HepG2 (cell line): ENCODE results near the gene CAMTA2. TPM values are rescaled to one million over a fixed set of nuclear protein-coding genes. Genes with fewer than 3 reads are reported as not detected.
A peak's percentile ranks its signal among the peaks of the same experiment; 100 is the strongest.

ENCODE experiments used
- DMAP1 ChIP-seq: IDR thresholded peaks from 2 replicates; pipeline ENCODE4 v1.6.1; 2016
- KMT2A ChIP-seq: sonication (generic); formaldehyde crosslinking; IDR thresholded peaks from 2 replicates; pipeline ENCODE4 v1.4.0; 2020; ENCODE audit warnings: missing genetic modification reagents
- MAZ ChIP-seq, 2 experiments: sonication (generic) in 1 of 2; formaldehyde crosslinking in 1 of 2; IDR thresholded peaks; 2 replicates each; pipeline versions ENCODE4 v1.5.0 to v1.6.1; 2012 to 2020; ENCODE audit warnings: low read depth in 2 of 2, mild to moderate bottlenecking in 2 of 2, borderline replicate concordance in 1 of 2, improper control_type of control experiment in 1 of 2, low read length in 1 of 2, missing genetic modification reagents in 1 of 2, moderate library complexity in 1 of 2
- MTF1 ChIP-seq: sonication (generic); formaldehyde crosslinking; IDR thresholded peaks from 2 replicates; pipeline ENCODE4 v1.5.0; 2020; ENCODE audit warnings: missing genetic modification reagents
- NFE2L2 ChIP-seq: fragments of 150-350 bp; IDR thresholded peaks from 2 replicates; pipeline ENCODE4 v1.6.1; 2014; ENCODE audit warnings: low read length
- SNAPC2 ChIP-seq: sonication (generic); formaldehyde crosslinking; IDR thresholded peaks from 2 replicates; pipeline ENCODE4 v1.8.1; 2022; ENCODE audit warnings: mild to moderate bottlenecking, missing genetic modification reagents
- SOX13 ChIP-seq, 3 experiments: fragments of 450-650 bp in 1 of 3; sonication (generic) in 1 of 3; formaldehyde crosslinking in 1 of 3; IDR thresholded peaks in 2 of 3; conservative IDR thresholded peaks in 1 of 3; 2 replicates each; pipeline versions ENCODE4 v1.5.0 to v1.6.1; 2016 to 2020; ENCODE audit warnings: antibody characterized with exemption in 1 of 3, mild to moderate bottlenecking in 1 of 3, missing compliant biosample characterization in 1 of 3, missing genetic modification reagents in 1 of 3, moderate library complexity in 1 of 3
- ZNF17 ChIP-seq: sonication (generic); formaldehyde crosslinking; IDR thresholded peaks from 2 replicates; pipeline ENCODE4 v1.5.0; 2020; ENCODE audit warnings: mild to moderate bottlenecking, missing genetic modification reagents
- ZNF225 ChIP-seq: sonication (generic); formaldehyde crosslinking; IDR thresholded peaks from 2 replicates; pipeline ENCODE4 v1.4.0; 2020; ENCODE audit warnings: mild to moderate bottlenecking, missing genetic modification reagents
- ZNF382 ChIP-seq: sonication (generic); formaldehyde crosslinking; IDR thresholded peaks from 2 replicates; pipeline ENCODE4 v1.5.0; 2020; ENCODE audit warnings: missing genetic modification reagents, mild to moderate bottlenecking, borderline replicate concordance
- ZNF451 ChIP-seq: sonication (generic); formaldehyde crosslinking; IDR thresholded peaks from 2 replicates; pipeline ENCODE4 v1.5.0; 2020; ENCODE audit warnings: mild to moderate bottlenecking, missing genetic modification reagents
- ZNF816 ChIP-seq: sonication (generic); formaldehyde crosslinking; IDR thresholded peaks from 2 replicates; pipeline ENCODE4 v1.8.0; 2022; ENCODE audit warnings: missing genetic modification reagents, mild to moderate bottlenecking, borderline replicate concordance
- polyA plus RNA-seq, 8 experiments: library from polyadenylated mRNA; depleted of rRNA in 3 of 8; stranded (reverse) in 7 of 8; unstranded in 1 of 8; fragments of >200 nt; fragmentation: Illumina TruSeq in 4 of 8; extraction: Trizol in 4 of 8; gene quantifications; 2 replicates each; pipeline versions ENCODE4 v1.2.1 to v1.2.3, GENCODE V29; 2011 to 2016; ENCODE audit warnings: low read depth in 4 of 8, missing spikeins in 1 of 8, mixed read lengths in 1 of 8; ENCODE audit not compliant: insufficient read depth in 1 of 8
- total RNA-seq, 5 experiments: library from RNA; depleted of rRNA; stranded (reverse); fragments of >200 nt; fragmentation: Illumina TruSeq; extraction: Trizol; gene quantifications; 2 replicates each; pipeline ENCODE4 v1.2.3, GENCODE V29; 2016; ENCODE audit warnings: low read depth in 1 of 5
- TF ChIP-seq, protein P1 (sequence below): sonication (generic); formaldehyde crosslinking; IDR thresholded peaks from 2 replicates; pipeline ENCODE4 v1.5.1; 2020; ENCODE audit warnings: missing genetic modification reagents, mild to moderate bottlenecking, borderline replicate concordance
- TF ChIP-seq, protein P2 (sequence below): sonication (generic); formaldehyde crosslinking; conservative IDR thresholded peaks from 2 replicates; pipeline ENCODE4 v1.8.0; 2022; ENCODE audit warnings: mild to moderate bottlenecking, moderate library complexity, missing genetic modification reagents
- TF ChIP-seq, protein P3 (sequence below): sonication (generic); formaldehyde crosslinking; IDR thresholded peaks from 2 replicates; pipeline ENCODE4 v1.5.1; 2020; ENCODE audit warnings: missing genetic modification reagents, mild to moderate bottlenecking, borderline replicate concordance
- TF ChIP-seq, protein P4 (sequence below): sonication (generic); formaldehyde crosslinking; IDR thresholded peaks from 2 replicates; pipeline ENCODE4 v1.4.0; 2020; ENCODE audit warnings: missing genetic modification reagents
- TF ChIP-seq, protein P5 (sequence below): sonication (generic); formaldehyde crosslinking; IDR thresholded peaks from 2 replicates; pipeline ENCODE4 v1.5.0; 2020; ENCODE audit warnings: missing genetic modification reagents, mild to moderate bottlenecking, borderline replicate concordance
- TF ChIP-seq, protein P6 (sequence below): sonication (generic); formaldehyde crosslinking; IDR thresholded peaks from 2 replicates; pipeline ENCODE4 v1.8.1; 2023; ENCODE audit warnings: mild to moderate bottlenecking, moderate library complexity, missing genetic modification reagents

CAMTA2 gene
- total and polyA plus RNA-seq, 2 of the 13 experiments (the other 11 are each of a cell fraction or from before 2014, with no cell fraction given): 4.1 to 7.1 TPM

DNA sequence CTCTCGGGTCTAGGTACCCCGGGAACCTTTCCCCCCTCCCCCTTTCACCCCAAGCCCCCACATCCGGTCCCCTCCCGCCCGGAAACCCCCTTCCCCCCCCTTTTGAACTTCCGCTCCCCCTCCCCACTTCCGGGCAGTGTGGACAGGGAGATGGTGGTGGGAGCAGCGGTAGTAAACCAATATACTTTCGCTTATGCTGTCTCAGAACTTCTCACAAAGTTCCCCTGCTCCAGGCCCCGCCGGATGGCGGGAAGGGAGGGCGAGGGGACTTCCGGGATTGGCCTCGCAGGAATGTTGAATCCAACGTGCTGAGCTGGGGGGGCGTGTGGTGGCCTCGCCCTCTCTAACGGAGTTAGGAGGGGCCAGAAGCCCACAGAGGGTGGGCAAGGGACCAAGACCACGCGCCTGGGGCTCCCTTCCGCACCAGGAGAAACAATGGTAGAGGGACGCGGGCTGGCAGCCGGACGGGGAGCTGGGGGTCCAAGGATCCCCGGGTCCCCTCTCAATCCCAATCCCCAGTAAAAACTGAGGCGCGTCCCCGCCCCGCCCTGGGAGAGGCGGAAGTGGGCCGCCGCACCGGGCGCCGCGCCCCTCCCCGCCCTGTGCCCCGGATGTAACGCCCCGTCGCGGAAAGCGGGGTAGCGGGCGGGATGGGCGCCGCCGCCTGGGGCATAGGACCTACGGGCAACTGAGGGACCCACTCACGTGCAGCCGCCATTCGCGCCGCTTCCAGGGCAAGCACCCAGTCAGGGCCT lies 39.9 kb downstream of the CAMTA2 start (continued):
- TF ChIP-seq, protein P1, sequence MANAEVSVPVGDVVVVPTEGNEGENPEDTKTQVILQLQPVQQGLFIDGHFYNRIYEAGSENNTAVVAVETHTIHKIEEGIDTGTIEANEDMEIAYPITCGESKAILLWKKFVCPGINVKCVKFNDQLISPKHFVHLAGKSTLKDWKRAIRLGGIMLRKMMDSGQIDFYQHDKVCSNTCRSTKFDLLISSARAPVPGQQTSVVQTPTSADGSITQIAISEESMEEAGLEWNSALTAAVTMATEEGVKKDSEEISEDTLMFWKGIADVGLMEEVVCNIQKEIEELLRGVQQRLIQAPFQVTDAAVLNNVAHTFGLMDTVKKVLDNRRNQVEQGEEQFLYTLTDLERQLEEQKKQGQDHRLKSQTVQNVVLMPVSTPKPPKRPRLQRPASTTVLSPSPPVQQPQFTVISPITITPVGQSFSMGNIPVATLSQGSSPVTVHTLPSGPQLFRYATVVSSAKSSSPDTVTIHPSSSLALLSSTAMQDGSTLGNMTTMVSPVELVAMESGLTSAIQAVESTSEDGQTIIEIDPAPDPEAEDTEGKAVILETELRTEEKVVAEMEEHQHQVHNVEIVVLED: peak; percentile 45; the same call in 1 of the 2 replicates
- no peak for TF ChIP-seq SNAPC2 (CRISPR knock-in tag)
- no peak for TF ChIP-seq NFE2L2
- TF ChIP-seq, protein P2, sequence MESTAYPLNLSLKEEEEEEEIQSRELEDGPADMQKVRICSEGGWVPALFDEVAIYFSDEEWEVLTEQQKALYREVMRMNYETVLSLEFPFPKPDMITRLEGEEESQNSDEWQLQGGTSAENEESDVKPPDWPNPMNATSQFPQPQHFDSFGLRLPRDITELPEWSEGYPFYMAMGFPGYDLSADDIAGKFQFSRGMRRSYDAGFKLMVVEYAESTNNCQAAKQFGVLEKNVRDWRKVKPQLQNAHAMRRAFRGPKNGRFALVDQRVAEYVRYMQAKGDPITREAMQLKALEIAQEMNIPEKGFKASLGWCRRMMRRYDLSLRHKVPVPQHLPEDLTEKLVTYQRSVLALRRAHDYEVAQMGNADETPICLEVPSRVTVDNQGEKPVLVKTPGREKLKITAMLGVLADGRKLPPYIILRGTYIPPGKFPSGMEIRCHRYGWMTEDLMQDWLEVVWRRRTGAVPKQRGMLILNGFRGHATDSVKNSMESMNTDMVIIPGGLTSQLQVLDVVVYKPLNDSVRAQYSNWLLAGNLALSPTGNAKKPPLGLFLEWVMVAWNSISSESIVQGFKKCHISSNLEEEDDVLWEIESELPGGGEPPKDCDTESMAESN: peak; percentile 27; the same call in 1 of the 2 replicates
- no peak for TF ChIP-seq MAZ (IDR thresholded peaks at IDR 0.05; ENCODE audit: borderline replicate concordance, low read depth, low read length)
- peak; percentile 74 for TF ChIP-seq MAZ (CRISPR knock-in tag; IDR thresholded peaks at IDR 0.05; ENCODE audit: low read depth)
- no peak for TF ChIP-seq MTF1 (CRISPR knock-in tag)
- 0 out of 2 replicates have a peak, but pooled peaks have one; percentile 35 for TF ChIP-seq DMAP1 (CRISPR knock-in tag)
- TF ChIP-seq, protein P3, sequence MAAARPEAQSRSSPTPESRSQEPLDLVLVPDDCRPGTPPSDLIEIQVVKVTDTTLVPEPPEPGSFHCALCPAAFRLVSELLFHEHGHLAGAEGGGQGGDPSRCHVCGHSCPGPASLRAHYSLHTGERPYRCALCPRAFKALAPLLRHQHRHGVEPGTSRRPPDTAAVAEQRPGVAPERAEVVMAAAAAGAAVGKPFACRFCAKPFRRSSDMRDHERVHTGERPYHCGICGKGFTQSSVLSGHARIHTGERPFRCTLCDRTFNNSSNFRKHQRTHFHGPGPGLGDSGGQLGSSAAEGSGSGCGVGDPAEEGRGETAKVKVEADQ (CRISPR knock-in tag): no peak
- no peak for TF ChIP-seq ZNF382 (CRISPR knock-in tag)
- 0 out of 2 replicates have a peak, but pooled peaks have one; percentile 72 for TF ChIP-seq ZNF225 (CRISPR knock-in tag)
- TF ChIP-seq ZNF816 (CRISPR knock-in tag): no peak
- TF ChIP-seq ZNF17 (CRISPR knock-in tag): no peak
- TF ChIP-seq ZNF451: peak; percentile 74; the same call in 1 of the 2 replicates
- TF ChIP-seq, protein P4, sequence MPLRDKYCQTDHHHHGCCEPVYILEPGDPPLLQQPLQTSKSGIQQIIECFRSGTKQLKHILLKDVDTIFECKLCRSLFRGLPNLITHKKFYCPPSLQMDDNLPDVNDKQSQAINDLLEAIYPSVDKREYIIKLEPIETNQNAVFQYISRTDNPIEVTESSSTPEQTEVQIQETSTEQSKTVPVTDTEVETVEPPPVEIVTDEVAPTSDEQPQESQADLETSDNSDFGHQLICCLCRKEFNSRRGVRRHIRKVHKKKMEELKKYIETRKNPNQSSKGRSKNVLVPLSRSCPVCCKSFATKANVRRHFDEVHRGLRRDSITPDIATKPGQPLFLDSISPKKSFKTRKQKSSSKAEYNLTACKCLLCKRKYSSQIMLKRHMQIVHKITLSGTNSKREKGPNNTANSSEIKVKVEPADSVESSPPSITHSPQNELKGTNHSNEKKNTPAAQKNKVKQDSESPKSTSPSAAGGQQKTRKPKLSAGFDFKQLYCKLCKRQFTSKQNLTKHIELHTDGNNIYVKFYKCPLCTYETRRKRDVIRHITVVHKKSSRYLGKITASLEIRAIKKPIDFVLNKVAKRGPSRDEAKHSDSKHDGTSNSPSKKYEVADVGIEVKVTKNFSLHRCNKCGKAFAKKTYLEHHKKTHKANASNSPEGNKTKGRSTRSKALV: 0 out of 2 replicates have a peak, but pooled peaks have one; percentile 31
- TF ChIP-seq, protein P5, sequence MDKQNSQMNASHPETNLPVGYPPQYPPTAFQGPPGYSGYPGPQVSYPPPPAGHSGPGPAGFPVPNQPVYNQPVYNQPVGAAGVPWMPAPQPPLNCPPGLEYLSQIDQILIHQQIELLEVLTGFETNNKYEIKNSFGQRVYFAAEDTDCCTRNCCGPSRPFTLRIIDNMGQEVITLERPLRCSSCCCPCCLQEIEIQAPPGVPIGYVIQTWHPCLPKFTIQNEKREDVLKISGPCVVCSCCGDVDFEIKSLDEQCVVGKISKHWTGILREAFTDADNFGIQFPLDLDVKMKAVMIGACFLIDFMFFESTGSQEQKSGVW (CRISPR knock-in tag): no peak
- TF ChIP-seq SOX13 (IDR thresholded peaks at IDR 0.05): no peak
- no peak for TF ChIP-seq SOX13 (CRISPR knock-in tag; conservative IDR thresholded peaks at IDR 0.05 in 1 of 2, IDR thresholded peaks at IDR 0.05 in 1 of 2)
- TF ChIP-seq KMT2A (CRISPR knock-in tag): no peak
- TF ChIP-seq, protein P6, sequence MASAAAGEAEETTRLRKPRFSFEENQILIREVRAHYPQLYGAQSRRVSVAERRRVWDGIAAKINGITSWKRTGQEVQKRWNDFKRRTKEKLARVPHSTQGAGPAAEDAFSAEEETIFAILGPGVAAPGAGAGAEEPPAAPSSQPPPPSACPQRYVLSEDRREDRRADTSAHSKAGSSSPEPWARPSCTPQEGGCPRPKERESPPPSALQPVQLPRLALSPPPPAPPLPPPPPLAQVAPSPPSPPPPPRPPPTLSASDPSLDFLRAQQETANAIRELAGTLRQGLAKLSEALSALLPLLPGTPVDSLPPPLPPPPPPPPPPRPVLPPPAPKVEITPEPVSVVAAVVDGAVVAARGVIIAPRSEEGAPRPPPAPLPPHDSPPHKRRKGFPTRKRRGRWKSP (CRISPR knock-in tag): no peak; the same call in 1 of the 2 replicates
